Measurements from ENCODE around the gene CAV1.

The CAV1 gene

GRCh38 chr7:116528008-116528789 lies 3.4 kb downstream of the CAV1 start:
- H3K4me3 ChIP-seq (ENCODE audit: low read depth, low read length): peak overlapping the region; percentile 79

GRCh38 chr7:116529250-116529649 lies 4.4 kb downstream of the CAV1 start:
- no peak for DNase-seq (ENCODE audit: low read depth)
- H3K4me3 ChIP-seq (ENCODE audit: low read depth, low read length): peak overlapping the region; percentile 79
- in situ Hi-C loops (cut with HindIII; ENCODE audit: low sequenced_read_pairs): no loop called here
- no peak for TF ChIP-seq CTCF (IDR thresholded peaks at IDR 0.05; ENCODE audit: low read depth, low read length, missing control alignments)

More at GRCh38 chr7:116528008-116528789, 3.4 kb downstream of the CAV1 start:
- in situ Hi-C loops (cut with HindIII; ENCODE audit: low sequenced_read_pairs): no loop called here
- DNase-seq (ENCODE audit: low read depth): peak; percentile 92
- TF ChIP-seq CTCF (IDR thresholded peaks at IDR 0.05; ENCODE audit: low read depth, low read length, missing control alignments): no peak

GRCh38 chr7:116530107-116530820 lies 5.4 kb downstream of the CAV1 start:
- H3K4me3 ChIP-seq (ENCODE audit: low read depth, low read length): peak overlapping the region; percentile 26
- no peak for TF ChIP-seq CTCF (IDR thresholded peaks at IDR 0.05; ENCODE audit: low read depth, low read length, missing control alignments)
- in situ Hi-C loops (cut with HindIII; ENCODE audit: low sequenced_read_pairs): no loop called here
- no peak for DNase-seq (ENCODE audit: low read depth)

GRCh38 chr7:116532102-116532688 lies 7.4 kb downstream of the CAV1 start:
- DNase-seq (ENCODE audit: low read depth): no peak
- H3K4me3 ChIP-seq (ENCODE audit: low read depth, low read length): no peak overlapping the region
- in situ Hi-C loops (cut with HindIII; ENCODE audit: low sequenced_read_pairs): no loop called here
- no peak for TF ChIP-seq CTCF (IDR thresholded peaks at IDR 0.05; ENCODE audit: low read depth, low read length, missing control alignments)

GRCh38 chr7:116534790-116535189 lies 10.0 kb downstream of the CAV1 start:
- in situ Hi-C loops (cut with HindIII; ENCODE audit: low sequenced_read_pairs): no loop called here
- DNase-seq (ENCODE audit: low read depth): no peak

More at GRCh38 chr7:116534790-116535189, 10.0 kb downstream of the CAV1 start:
- TF ChIP-seq CTCF (IDR thresholded peaks at IDR 0.05; ENCODE audit: low read depth, low read length, missing control alignments): no peak
- no peak overlapping the region for H3K4me3 ChIP-seq (ENCODE audit: low read depth, low read length)
